ENCODE results near the gene RANBP1. TPM values are rescaled to one million over a fixed set of nuclear protein-coding genes. Genes with fewer than 3 reads are reported as not detected.

Gene RANBP1
- total RNA-seq, 1 experiment from 2014 or later, result 443 TPM

GRCh38 chr22:20158391-20159036 lies 42.6 kb downstream of the RANBP1 start:
- no peak for ATAC-seq
- Mint-ChIP-seq H3K4me3 (no peak overlapping the region), H3K27me3 (ENCODE audit: low read depth) (no peaks in the 10 kb centered on the region), H3K27ac (no peak overlapping the region), H3K9me3 (no peaks in the 10 kb centered on the region), H3K4me1 (peaks cover 7% of the 10 kb centered on the region), H3K36me3 (no peaks in the 10 kb centered on the region)
- no peak for DNase-seq (ENCODE audit: low spot score)
- TF ChIP-seq GABPB1 (CRISPR knock-in tag; IDR thresholded peaks at IDR 0.05), result no peak
- TF ChIP-seq SMAD3 (CRISPR knock-in tag; IDR thresholded peaks at IDR 0.05; ENCODE audit: borderline replicate concordance), result no peak
- no peak for TF ChIP-seq E2F5 (CRISPR knock-in tag; IDR thresholded peaks at IDR 0.05)
- TF ChIP-seq FOXP4 (CRISPR knock-in tag; IDR thresholded peaks at IDR 0.05), result no peak
- TF ChIP-seq CBFB (CRISPR knock-in tag; IDR thresholded peaks at IDR 0.05; ENCODE audit: low read depth), result no peak
- TF ChIP-seq SOX15 (CRISPR knock-in tag; IDR thresholded peaks at IDR 0.05), result no peak
- no peak for TF ChIP-seq MLX (CRISPR knock-in tag; IDR thresholded peaks at IDR 0.05)
- TF ChIP-seq HMGXB4 (CRISPR knock-in tag; IDR thresholded peaks at IDR 0.05), result no peak
- no peak for TF ChIP-seq ZNF512 (CRISPR knock-in tag; IDR thresholded peaks at IDR 0.05; ENCODE audit: borderline replicate concordance)
- no peak for TF ChIP-seq ZNF425 (CRISPR knock-in tag; conservative IDR thresholded peaks at IDR 0.05)
- TF ChIP-seq NR2C2 (CRISPR knock-in tag; IDR thresholded peaks at IDR 0.05), result no peak
- no peak for TF ChIP-seq SP1 (CRISPR knock-in tag; conservative IDR thresholded peaks at IDR 0.05)
- no peak for TF ChIP-seq ETV6 (CRISPR knock-in tag; IDR thresholded peaks at IDR 0.05)
- TF ChIP-seq ZNF232 (CRISPR knock-in tag; IDR thresholded peaks at IDR 0.05), result no peak
- no peak for TF ChIP-seq GTF2I (CRISPR knock-in tag; conservative IDR thresholded peaks at IDR 0.05)
- POLR2A ChIA-PET, result interaction anchor here (0.6 kb wide), 1 partner anchor 126 kb away, joined by 3 read pairs; no protein-coding TSS in a partner anchor
- CTCF ChIA-PET, result interaction anchor here (0.9 to 3.2 kb wide), 15 partner anchors 10 to 260 kb away, joined by 3 to 69 read pairs (median 8); partner anchors contain the start of gene DGCR6L

- no peak overlapping the region for H3K27ac Mint-ChIP-seq
- H3K4me1 Mint-ChIP-seq, result peaks cover 5% of the 10 kb centered on the region
- ChIA-PET CTCF (interaction anchor here (0.9 to 2.7 kb wide), 18 partner anchors 9 to 259 kb away, joined by 3 to 50 read pairs (median 6); partner anchors contain the start of gene DGCR6L), POLR2A (interaction anchor here (0.6 kb wide), 1 partner anchor 125 kb away, joined by 3 read pairs; no protein-coding TSS in a partner anchor)
- peak; percentile 85 for ATAC-seq
- H3K4me3 Mint-ChIP-seq, result no peak overlapping the region
- no peaks in the 10 kb centered on the region; the same call in 1 of the 2 replicates for H3K9me3 Mint-ChIP-seq
- peak; percentile 72 for DNase-seq (ENCODE audit: low spot score)
- H3K27me3 Mint-ChIP-seq (ENCODE audit: low read depth), result no peaks in the 10 kb centered on the region
- H3K36me3 Mint-ChIP-seq, result no peaks in the 10 kb centered on the region
- TF ChIP-seq ESRRA (CRISPR knock-in tag; IDR thresholded peaks at IDR 0.05; ENCODE audit: borderline replicate concordance) (no peak), RELA (CRISPR knock-in tag; IDR thresholded peaks at IDR 0.05; ENCODE audit: borderline replicate concordance) (no peak), ZSCAN18 (CRISPR knock-in tag; IDR thresholded peaks at IDR 0.05) (no peak), AR (CRISPR knock-in tag; IDR thresholded peaks at IDR 0.05) (no peak), E2F5 (CRISPR knock-in tag; IDR thresholded peaks at IDR 0.05) (no peak), ZNF232 (CRISPR knock-in tag; IDR thresholded peaks at IDR 0.05) (no peak)
Observed at GRCh38 chr22:20159076-20159475, 43.2 kb downstream of the RANBP1 start.
